HG03457 (cell line): ENCODE data around the gene MYBL2.
"Not testable (repeated sequence)": the region's sequence is repeated elsewhere in the genome, so short reads cannot be mapped to it uniquely, and the experiment has no call there.

ENCODE experiments used
- ATAC-seq: cut with Tn5 transposase; IDR thresholded peaks from one replicate; pipeline ENCODE4 v1.9.1; 2021; ENCODE audit warnings: moderate number of reproducible peaks; ENCODE audit not compliant: unreplicated experiment

Gene MYBL2

GRCh38 chr20:43666376-43667328 is at the start of gene MYBL2:
Gene MYBL2 (plus strand): TSS chr20:43667114. CDS start chr20:43667284, 170 bp downstream.
- ATAC-seq = peak; percentile 32

- ATAC-seq = no peak
These were observed 35.3 kb upstream of the MYBL2 start for GRCh38 chr20:43631598-43631997.

GRCh38 chr20:43636429-43636828 is 30.5 kb upstream of the MYBL2 start:
- no peak for ATAC-seq

- no peak for ATAC-seq
These were observed 24.4 kb upstream of the MYBL2 start for GRCh38 chr20:43642548-43642947.

GRCh38 chr20:43650997-43651525 is 15.9 kb upstream of the MYBL2 start:
- ATAC-seq = no peak

GRCh38 chr20:43651650-43652184 is 15.2 kb upstream of the MYBL2 start:
- ATAC-seq = not testable (repeated sequence)

- ATAC-seq = no peak
These were observed 12.9 kb upstream of the MYBL2 start for GRCh38 chr20:43653966-43654365.

- not testable (repeated sequence) for ATAC-seq
These were observed 11.7 kb upstream of the MYBL2 start for GRCh38 chr20:43655176-43655575.

GRCh38 chr20:43655937-43656336 is 11.0 kb upstream of the MYBL2 start:
- no peak for ATAC-seq

GRCh38 chr20:43658069-43658722 is 8.7 kb upstream of the MYBL2 start:
- peak; percentile 8 for ATAC-seq

- ATAC-seq = no peak
These were observed 8.0 kb upstream of the MYBL2 start for GRCh38 chr20:43658723-43659419.

GRCh38 chr20:43662943-43663655 is 3.8 kb upstream of the MYBL2 start:
- no peak for ATAC-seq

- ATAC-seq = no peak
These were observed 1.3 kb upstream of the MYBL2 start for GRCh38 chr20:43665466-43666176.

- ATAC-seq = no peak
These were observed 623 bp downstream of the MYBL2 start for GRCh38 chr20:43667341-43668132.

- no peak for ATAC-seq
These were observed 2.4 kb downstream of the MYBL2 start for GRCh38 chr20:43669332-43669731.

- no peak for ATAC-seq
These were observed 3.5 kb downstream of the MYBL2 start for GRCh38 chr20:43670423-43670822.

GRCh38 chr20:43676368-43676767 is 9.5 kb downstream of the MYBL2 start:
- ATAC-seq = no peak

GRCh38 chr20:43680981-43681380 is 14.1 kb downstream of the MYBL2 start:
- no peak for ATAC-seq

GRCh38 chr20:43681468-43681942 is 14.6 kb downstream of the MYBL2 start:
- peak; percentile 13 for ATAC-seq
